NCI-H446 treated with DMSO at 0.1 percent for 48 hours (cell line): ENCODE data around the gene HDAC10.
A peak's percentile ranks its signal among the peaks of the same experiment; 100 is the strongest.
"Not testable (repeated sequence)": the region's sequence is repeated elsewhere in the genome, so short reads cannot be mapped to it uniquely, and the experiment has no call there.

Experiments
- DNase-seq: peaks from one replicate; lab custom pipeline; 2025; lab: John Stamatoyannopoulos, UW

The HDAC10 gene

GRCh38 chr22:50285568-50286229 lies 34.6 kb upstream of the HDAC10 start:
- no peak for DNase-seq

GRCh38 chr22:50284479-50284878 lies 33.4 kb upstream of the HDAC10 start:
- no peak for DNase-seq

GRCh38 chr22:50283821-50284220 lies 32.8 kb upstream of the HDAC10 start:
- DNase-seq: no peak

- no peak for DNase-seq
These were observed 31.5 kb upstream of the HDAC10 start for GRCh38 chr22:50282361-50283155.

GRCh38 chr22:50281957-50282356 lies 30.9 kb upstream of the HDAC10 start:
- DNase-seq: no peak

GRCh38 chr22:50281384-50281760 lies 30.3 kb upstream of the HDAC10 start:
- no peak for DNase-seq

GRCh38 chr22:50280708-50281383 lies 29.8 kb upstream of the HDAC10 start:
- DNase-seq: no peak

- DNase-seq: no peak
These were observed 29.1 kb upstream of the HDAC10 start for GRCh38 chr22:50280022-50280707.

- no peak for DNase-seq
These were observed 28.0 kb upstream of the HDAC10 start for GRCh38 chr22:50278956-50279619.

GRCh38 chr22:50278461-50278860 lies 27.4 kb upstream of the HDAC10 start:
- DNase-seq: no peak

- DNase-seq: no peak
These were observed 26.7 kb upstream of the HDAC10 start for GRCh38 chr22:50277761-50278160.

- no peak for DNase-seq
These were observed 25.1 kb upstream of the HDAC10 start for GRCh38 chr22:50276143-50276542.

- DNase-seq: no peak
These were observed 24.4 kb upstream of the HDAC10 start for GRCh38 chr22:50275181-50276055.

- DNase-seq: no peak
These were observed 23.7 kb upstream of the HDAC10 start for GRCh38 chr22:50274771-50275170.

GRCh38 chr22:50274311-50274710 lies 23.2 kb upstream of the HDAC10 start:
- DNase-seq: peak; percentile 12

GRCh38 chr22:50273781-50274180 lies 22.7 kb upstream of the HDAC10 start:
- not testable (repeated sequence) for DNase-seq

GRCh38 chr22:50273352-50273751 lies 22.3 kb upstream of the HDAC10 start:
- not testable (repeated sequence) for DNase-seq

- no peak for DNase-seq
These were observed 21.2 kb upstream of the HDAC10 start for GRCh38 chr22:50272044-50272802.

GRCh38 chr22:50271519-50271970 lies 20.5 kb upstream of the HDAC10 start:
- DNase-seq: no peak
